HL-60/S4 treated with retinoic acid at 250 ng/mL for 4 days and 3 days (cell line): ENCODE data around the gene PEAK3.

Experiments
- in situ Hi-C: fragments of 300-500 bp; cut with MboI; formaldehyde crosslinking; loops from 2 replicates; pipeline ENCODE4 v1.7.0; 2022; ENCODE audit warnings: low sequenced_read_pairs

The PEAK3 gene

GRCh38 chr19:2239771-2240770 lies 41.9 kb downstream of the PEAK3 start:
- in situ Hi-C loops, result no loop called here

GRCh38 chr19:2239173-2239572 lies 42.8 kb downstream of the PEAK3 start:
- in situ Hi-C loops, result no loop called here

GRCh38 chr19:2237869-2238153 lies 44.2 kb downstream of the PEAK3 start:
- in situ Hi-C loops, result no loop called here

DNA sequence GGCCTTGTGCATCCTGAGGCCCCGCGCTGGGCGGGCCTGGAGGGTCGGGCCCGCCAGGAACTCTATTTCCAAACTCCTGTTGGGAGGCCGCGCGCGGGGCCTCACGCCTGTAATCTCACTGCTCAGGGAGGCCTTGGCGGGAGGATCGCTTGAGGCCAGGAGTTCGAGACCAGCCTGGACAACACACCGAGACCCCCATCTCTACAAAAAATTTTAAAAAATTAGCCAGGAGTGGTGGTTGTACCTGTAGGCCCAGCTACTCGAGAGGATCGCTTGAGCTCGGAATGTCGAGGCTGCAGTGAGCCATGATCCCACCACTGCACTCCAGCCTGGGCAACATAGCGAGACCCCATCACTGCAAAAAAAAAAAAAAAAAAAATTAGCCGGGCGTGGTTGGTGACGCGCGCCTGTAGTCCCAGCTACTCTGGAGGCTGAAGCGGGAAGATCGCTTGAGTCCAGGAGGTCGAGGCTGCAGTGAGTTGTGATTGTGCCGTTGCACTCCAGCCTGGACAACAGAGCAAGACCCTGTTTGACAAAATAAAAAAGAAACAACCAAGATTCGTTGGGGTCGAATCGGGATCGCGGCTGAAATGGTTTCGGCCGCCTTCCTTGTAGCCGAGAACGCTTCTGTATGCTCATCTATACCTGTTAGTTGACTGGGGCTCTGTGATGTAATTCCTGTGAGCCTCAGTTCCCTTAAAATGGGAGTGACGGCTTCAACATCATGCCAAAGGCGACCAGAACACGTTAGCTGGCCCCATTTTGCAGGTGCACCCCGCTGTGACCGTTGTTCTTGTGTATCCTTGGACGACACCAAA lies 44.7 kb downstream of the PEAK3 start:
- in situ Hi-C loops, result no loop called here

DNA sequence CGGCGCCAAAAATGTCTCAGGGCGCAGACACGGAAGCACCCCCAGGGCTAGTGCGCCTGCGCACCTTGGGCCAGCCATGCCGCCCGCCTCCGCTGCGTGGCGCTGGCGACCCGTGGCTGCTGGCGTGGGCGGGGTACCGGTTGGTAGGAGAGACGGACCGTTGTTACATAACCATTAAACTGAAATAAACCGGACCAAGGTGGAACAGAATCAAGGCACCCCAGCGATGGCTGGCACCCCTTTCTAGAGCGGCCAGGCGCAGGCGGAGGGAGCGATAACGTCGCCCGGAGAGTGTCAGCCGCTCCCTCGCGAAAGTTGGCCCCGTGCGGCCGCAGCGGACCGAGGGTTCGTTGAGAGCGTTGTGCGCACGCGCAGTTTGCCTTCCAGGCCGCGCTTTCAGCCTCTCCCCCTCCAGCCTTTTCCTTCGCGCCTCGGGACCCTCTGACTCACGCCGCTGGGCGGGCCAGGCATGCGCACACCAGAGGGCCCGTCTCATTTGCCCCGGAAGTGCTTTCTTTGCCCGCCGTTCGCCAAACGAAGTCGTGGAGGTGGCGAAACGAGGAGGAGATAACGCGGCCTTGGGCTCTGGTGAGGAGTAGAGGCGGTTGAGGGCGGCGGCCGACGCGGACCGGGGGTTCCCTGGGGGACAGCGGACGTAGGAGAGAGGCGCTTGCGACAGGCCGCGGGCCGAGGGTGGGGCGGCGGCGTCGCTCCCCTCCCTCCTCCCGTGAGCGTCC lies 45.5 kb downstream of the PEAK3 start, which contains the start of the genes PLEKHJ1 and SF3A2:
PLEKHJ1 (minus strand) TSS at position 16 of the 737 bp plus-strand sequence. CDS start 81 bp downstream, outside the sequence.
SF3A2 (plus strand) TSS at position 511 of the 737 bp plus-strand sequence. CDS start 6,595 bp downstream, outside the sequence.
- in situ Hi-C loops, result no loop called here

- in situ Hi-C loops, result no loop called here
Measured at GRCh38 chr19:2236064-2236313, 46.0 kb downstream of the PEAK3 start.

DNA sequence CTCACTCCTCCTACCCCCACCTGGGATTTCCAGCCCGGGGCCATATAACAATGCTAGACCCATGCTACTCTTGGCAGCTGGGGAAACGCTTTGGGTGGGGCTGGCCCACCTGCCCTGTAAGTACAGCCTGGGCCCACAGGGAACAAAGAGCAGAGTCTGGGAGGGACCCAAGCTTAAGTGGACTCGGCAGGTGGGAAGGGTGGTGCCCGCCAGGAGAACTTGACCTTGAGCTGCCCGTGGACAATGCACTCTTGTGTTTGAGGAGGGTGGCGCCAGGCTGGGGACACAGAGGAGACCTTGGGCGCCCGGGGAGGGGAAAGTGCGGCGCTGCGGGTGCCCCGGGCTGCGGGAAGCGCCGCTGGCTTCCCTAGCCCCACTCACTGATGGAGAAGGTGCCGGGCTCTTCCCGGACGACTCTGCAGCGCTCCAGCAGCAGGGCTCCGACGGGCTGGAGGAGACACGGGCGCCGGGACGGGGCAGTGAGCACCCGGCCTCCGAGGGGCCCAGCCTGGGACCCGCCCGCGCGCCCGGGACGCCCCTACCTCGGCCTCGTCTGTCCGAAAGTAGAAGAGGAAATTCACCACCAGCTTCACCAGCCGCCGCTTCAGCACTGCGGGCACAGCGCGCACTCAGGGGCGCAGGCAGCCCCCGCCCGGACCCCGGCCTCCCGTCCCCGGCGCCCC lies 46.5 kb downstream of the PEAK3 start:
- in situ Hi-C loops, result no loop called here

DNA sequence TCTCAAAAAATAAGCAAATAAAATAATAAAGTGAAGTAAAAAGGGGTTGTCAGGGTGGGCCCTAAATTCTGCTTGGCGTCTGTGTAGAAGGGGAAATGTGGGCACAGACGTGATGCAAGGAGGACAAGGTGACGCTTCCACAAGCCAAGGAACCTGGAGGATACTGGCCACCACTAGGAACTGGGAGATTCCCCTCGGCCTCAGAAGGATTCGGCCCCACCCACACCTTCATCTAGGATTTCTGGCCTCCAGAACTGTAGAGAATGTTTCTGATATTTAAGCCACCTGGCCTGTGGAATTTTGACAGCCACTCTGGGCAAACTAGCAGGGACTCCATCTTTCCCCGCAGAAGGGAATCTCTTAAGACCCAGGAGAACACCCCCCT lies 47.0 kb downstream of the PEAK3 start:
- in situ Hi-C loops, result no loop called here

GRCh38 chr19:2233601-2234280 lies 48.2 kb downstream of the PEAK3 start:
- in situ Hi-C loops, result no loop called here

- in situ Hi-C loops, result no loop called here
Measured at GRCh38 chr19:2232286-2233151, 49.5 kb downstream of the PEAK3 start.

DNA sequence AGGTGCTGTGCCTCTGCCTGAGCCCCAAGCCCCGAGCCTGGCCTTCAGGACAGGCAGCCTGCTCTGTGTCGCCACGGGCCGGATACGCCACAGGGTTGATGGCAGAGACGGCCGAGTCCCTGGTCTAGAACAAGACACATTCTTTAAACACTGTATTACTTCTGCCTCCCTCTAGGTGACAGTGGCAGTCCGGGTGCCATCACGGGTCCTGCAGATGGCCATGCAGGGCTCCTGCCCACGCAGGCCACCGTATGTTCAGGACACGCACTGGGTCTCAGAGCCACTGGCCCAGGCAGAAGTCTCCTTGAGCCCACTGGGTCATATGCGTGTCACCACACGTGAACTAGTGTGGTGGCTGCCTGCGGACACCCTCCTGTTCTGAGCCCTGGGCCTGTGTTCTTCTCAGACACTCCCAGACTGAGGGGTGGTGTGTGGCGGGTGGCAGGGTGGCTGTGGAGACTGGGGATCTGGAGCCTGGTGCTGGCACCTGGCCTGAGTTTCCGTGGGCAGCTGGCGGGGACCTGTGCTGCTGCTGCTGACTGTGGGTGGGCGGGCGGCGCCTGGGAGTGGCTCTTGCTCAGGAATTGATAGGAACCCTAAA lies 50.3 kb downstream of the PEAK3 start:
- in situ Hi-C loops, result no loop called here

GRCh38 chr19:2230807-2231533 lies 51.0 kb downstream of the PEAK3 start:
- in situ Hi-C loops, result no loop called here

DNA sequence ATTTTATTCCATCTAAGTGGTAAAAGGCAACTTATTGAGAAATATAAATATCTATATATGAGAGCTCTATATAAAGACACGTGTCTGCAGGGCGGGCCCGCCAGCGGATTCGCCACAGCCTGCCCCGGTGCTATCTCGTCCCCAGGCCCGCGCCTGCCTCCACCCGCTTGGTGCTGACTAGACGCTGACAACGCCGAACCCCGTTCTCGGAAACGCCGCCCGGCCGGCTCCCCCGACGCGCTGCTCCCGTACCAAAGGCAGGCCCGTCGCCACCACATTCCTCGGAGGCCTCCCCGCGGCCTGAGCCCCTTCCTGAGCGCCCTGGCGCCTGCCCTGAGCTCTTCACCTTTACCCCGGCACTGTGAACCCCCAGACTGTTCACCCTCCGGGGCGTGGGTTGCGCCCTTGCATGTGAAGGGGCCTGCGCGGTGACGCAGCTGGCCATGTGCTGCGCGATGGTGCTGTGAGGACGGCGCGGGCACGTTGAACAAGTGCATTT lies 51.9 kb downstream of the PEAK3 start:
- in situ Hi-C loops, result no loop called here

DNA sequence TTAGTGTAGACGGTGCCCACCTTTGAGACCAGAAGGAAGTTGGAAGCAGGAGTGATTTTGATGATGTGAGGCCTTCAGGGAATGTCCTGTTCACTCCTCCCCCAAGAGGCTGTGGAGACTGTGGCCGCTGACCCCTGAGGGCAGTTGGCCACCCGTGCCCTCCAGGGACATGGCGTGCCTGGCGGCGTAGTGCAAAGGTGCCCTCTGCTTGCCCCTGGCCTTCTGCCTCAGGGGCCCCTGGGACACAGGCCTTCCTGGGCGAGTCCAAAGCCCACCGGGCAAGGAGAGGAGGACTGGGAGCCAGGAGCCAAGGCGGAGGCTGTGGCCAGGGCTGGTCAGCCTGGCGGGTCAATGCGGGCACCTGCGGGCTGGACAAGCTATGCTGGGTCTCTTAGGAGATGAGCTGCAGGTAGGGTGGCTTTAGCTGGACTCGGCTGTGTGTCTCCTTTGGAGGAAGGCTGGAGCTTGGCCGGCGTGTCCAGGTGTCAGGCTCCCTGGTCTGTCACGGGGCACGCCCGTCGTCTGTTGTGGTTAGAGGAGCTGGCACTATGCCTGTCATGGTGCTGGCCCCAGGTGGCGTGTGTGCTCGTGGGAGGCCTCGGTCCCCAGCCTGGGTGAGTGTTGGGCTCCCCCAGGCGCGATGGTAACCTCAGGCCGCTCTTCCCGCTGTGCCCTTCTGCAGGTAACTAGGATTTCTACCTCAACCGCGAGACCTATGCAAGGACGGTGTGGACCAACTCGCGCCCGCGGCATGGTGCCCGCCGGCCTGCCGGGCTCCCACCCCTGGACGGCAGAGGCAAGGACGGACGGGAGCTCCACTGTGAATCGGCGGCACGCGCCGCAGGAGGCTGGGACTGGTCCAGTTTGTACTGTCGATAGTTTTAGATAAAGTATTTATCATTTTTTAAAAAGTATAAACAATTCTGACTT lies 52.6 kb downstream of the PEAK3 start:
- in situ Hi-C loops, result no loop called here

DNA sequence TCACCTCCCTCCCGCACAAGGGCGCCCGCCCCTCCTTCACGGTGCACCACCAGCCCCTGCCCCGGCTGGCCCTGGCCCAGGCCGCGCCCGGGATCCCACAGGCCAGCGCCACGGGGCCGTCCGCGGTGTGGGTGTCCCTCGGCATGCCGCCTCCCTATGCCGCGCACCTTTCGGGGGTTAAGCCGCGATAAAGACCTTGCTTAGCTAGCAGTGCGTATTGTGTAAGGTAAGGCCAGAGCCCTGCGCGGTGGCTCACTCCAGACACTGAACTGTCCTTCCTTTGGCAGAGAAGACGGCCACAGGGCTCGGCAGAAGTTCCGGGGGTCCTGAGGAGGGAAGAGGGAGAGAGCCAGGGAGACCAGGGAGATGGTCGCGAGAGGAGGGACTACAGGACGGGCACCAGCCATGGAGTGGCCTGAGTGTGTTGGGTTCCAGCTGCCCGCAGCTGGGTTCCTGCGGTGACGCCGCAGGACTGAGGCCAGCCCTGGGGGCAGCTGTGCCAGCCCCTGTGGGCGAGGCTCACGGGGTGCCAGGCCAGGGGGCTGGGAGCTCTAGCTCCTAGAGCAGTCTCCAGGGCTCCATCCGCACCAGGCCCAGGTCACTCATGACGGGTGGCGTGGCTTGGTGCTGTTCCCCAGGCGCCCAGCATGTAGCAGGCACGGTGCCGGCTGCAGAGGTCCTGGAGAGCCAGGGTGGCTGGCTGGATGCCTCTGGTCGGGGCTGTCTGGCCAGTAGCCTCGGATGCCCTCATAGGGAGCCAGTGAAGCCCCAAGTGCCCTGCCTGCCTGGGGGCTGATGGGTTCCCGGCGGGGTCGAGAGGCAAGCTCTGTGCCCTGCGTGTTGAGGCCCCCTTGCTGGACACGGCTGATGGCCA lies 53.6 kb downstream of the PEAK3 start:
- in situ Hi-C loops, result no loop called here
